Chondrocyte (in vitro differentiated cells): ENCODE measurements around the gene HSF2BP. TPM values are rescaled to one million over a fixed set of nuclear protein-coding genes. Genes with fewer than 3 reads are reported as not detected.
A peak's percentile ranks its signal among the peaks of the same experiment; 100 is the strongest.

Experiments
- DNase-seq: peaks from one replicate; pipeline ENCODE4 v3.0.0; 2021; ENCODE audit warnings: mixed read lengths, low spot score
- H3K27ac Mint-ChIP-seq: one replicate; pipeline ENCODE4 v1.8.0; 2021; ENCODE audit warnings: mild to moderate bottlenecking, moderate library complexity, mixed read lengths; ENCODE audit not compliant: unreplicated experiment
- H3K27me3 Mint-ChIP-seq: 2 replicates; pipeline ENCODE4 v1.8.0; 2021; ENCODE audit warnings: low read depth, mixed read lengths
- H3K36me3 Mint-ChIP-seq: 2 replicates; pipeline ENCODE4 v1.8.0; 2021; ENCODE audit warnings: low read depth, mixed read lengths
- H3K4me1 Mint-ChIP-seq: 2 replicates; pipeline ENCODE4 v1.8.0; 2021; ENCODE audit warnings: low read depth, mild to moderate bottlenecking, mixed read lengths
- H3K4me3 Mint-ChIP-seq: one replicate; pipeline ENCODE4 v1.8.0; 2021; ENCODE audit warnings: mild to moderate bottlenecking, moderate library complexity, mixed read lengths; ENCODE audit not compliant: unreplicated experiment
- H3K9me3 Mint-ChIP-seq: 2 replicates; pipeline ENCODE4 v1.8.0; 2021; ENCODE audit warnings: low read depth, mixed read lengths
- CTCF ChIP-seq: fragments of 200-600 bp; sonication (generic); IDR thresholded peaks from 2 replicates; pipeline ENCODE4 v1.5.0; 2021; ENCODE audit warnings: antibody characterized with exemption, mild to moderate bottlenecking, moderate library complexity
- long read RNA-seq: library from polyadenylated mRNA; stranded (forward); transcript quantifications from one replicate; pipeline ENCODE4 v2.0.0, GENCODE V29; 2021
- total RNA-seq: library from RNA; stranded (reverse); gene quantifications from 3 replicates; pipeline ENCODE4 v1.2.1, GENCODE V29; 2021

HSF2BP gene
- 3.5 to 5.0 TPM (median 4.0 TPM) in 3 replicates for total RNA-seq
- long read RNA-seq, partial matches to known transcripts = 1 of 5 reads
- long read RNA-seq, other reads (novel, unspliced or antisense) = 3 of 5 reads

GRCh38 chr21:43659136-43660000 is at the start of gene HSF2BP, which contains the start of gene RRP1B:
Gene HSF2BP, minus strand, starts transcription at chr21:43659488. Its CDS starts 1,392 bp downstream, at chr21:43658096.
Gene RRP1B, plus strand, starts transcription at chr21:43659560. Its CDS starts 105 bp downstream, at chr21:43659665.
- Mint-ChIP-seq H3K36me3 (peaks cover 2% of the 10 kb centered on the region), H3K9me3 (no peaks in the 10 kb centered on the region), H3K4me1 (peaks cover 27% of the 10 kb centered on the region), H3K4me3 (peak within 1 kb of the TSS; percentile 92), H3K27ac (peak within 1 kb of the TSS; percentile 95), H3K27me3 (no peaks in the 10 kb centered on the region)
- DNase-seq = no peak
- TF ChIP-seq CTCF = peak; percentile 39

- Mint-ChIP-seq H3K27me3 (no peaks in the 10 kb centered on the region), H3K27ac (no peak overlapping the region), H3K9me3 (no peaks in the 10 kb centered on the region), H3K36me3 (no peaks in the 10 kb centered on the region), H3K4me3 (no peak overlapping the region), H3K4me1 (peaks cover 32% of the 10 kb centered on the region)
- DNase-seq = no peak
- no peak for TF ChIP-seq CTCF
Measured at GRCh38 chr21:43708745-43709381, 49.6 kb upstream of the HSF2BP start.

GRCh38 chr21:43707462-43707861 is 48.2 kb upstream of the HSF2BP start:
- no peak for DNase-seq
- Mint-ChIP-seq H3K27ac (no peak overlapping the region), H3K4me3 (no peak overlapping the region), H3K9me3 (no peaks in the 10 kb centered on the region), H3K36me3 (no peaks in the 10 kb centered on the region), H3K27me3 (no peaks in the 10 kb centered on the region), H3K4me1 (peaks cover 41% of the 10 kb centered on the region)
- TF ChIP-seq CTCF = no peak

GRCh38 chr21:43703035-43703880 is 44.0 kb upstream of the HSF2BP start:
- Mint-ChIP-seq H3K4me1 (peaks cover 49% of the 10 kb centered on the region), H3K36me3 (no peaks in the 10 kb centered on the region), H3K9me3 (no peaks in the 10 kb centered on the region), H3K27me3 (no peaks in the 10 kb centered on the region), H3K27ac (peak overlapping the region; percentile 94), H3K4me3 (peak overlapping the region; percentile 34)
- no peak for DNase-seq
- no peak for TF ChIP-seq CTCF

GRCh38 chr21:43702785-43703034 is 43.4 kb upstream of the HSF2BP start:
- H3K27me3 Mint-ChIP-seq = no peaks in the 10 kb centered on the region
- peak overlapping the region; percentile 34 for H3K4me3 Mint-ChIP-seq
- no peak for DNase-seq
- TF ChIP-seq CTCF = no peak
- no peaks in the 10 kb centered on the region for H3K9me3 Mint-ChIP-seq
- peaks cover 1% of the 10 kb centered on the region for H3K36me3 Mint-ChIP-seq
- H3K4me1 Mint-ChIP-seq = peaks cover 52% of the 10 kb centered on the region
- peak overlapping the region; percentile 94 for H3K27ac Mint-ChIP-seq
